IMR-90 (cell line): ENCODE data around the gene MICAL2. TPM values are rescaled to one million over a fixed set of nuclear protein-coding genes. Genes with fewer than 3 reads are reported as not detected.
A peak's percentile ranks its signal among the peaks of the same experiment; 100 is the strongest.

Source experiments
- ATAC-seq: fragments of 200-7000 bp; cut with Tn5 transposase; 2 replicates; pipeline ENCODE4 v1.9.1; 2020; ENCODE audit warnings: low read depth, mild to moderate bottlenecking, moderate library complexity
- BruUV-seq: library from RNA; stranded (reverse); fragments of 400-500 nt; replicated peaks from 2 replicates; lab custom pipeline; 2021; lab: Mats Ljungman, UMichigan
- CTCF ChIA-PET: fragments of 300-600 bp; formaldehyde crosslinking; extraction: SDS; loops from one replicate; lab custom pipeline; 2021; ENCODE audit warnings: antibody characterized with exemption; lab: Yijun Ruan, JAX
- POLR2A ChIA-PET: fragments of 300-600 bp; sonication (Branson Sonifier 250); formaldehyde crosslinking; loops from one replicate; lab custom pipeline; 2022; ENCODE audit warnings: antibody characterized with exemption; ENCODE audit not compliant: unreplicated experiment; lab: Charles Lee
- DNase-seq: peaks from one replicate; pipeline ENCODE4 v3.0.0; 2013
- H2AFZ ChIP-seq: replicated peaks from 2 replicates; pipeline ENCODE3; 2013; ENCODE audit warnings: low read length, mild to moderate bottlenecking; ENCODE audit not compliant: poor library complexity
- H2AK5ac ChIP-seq: 2 replicates; pipeline ENCODE4 v1.6.1; 2013; ENCODE audit warnings: low read depth, low read length, inconsistent platforms
- H2AK9ac ChIP-seq: replicated peaks from 2 replicates; pipeline ENCODE3; 2013; ENCODE audit warnings: mild to moderate bottlenecking, low read depth, low read length, moderate library complexity; ENCODE audit not compliant: poor library complexity
- H2BK120ac ChIP-seq: 2 replicates; pipeline ENCODE4 v1.6.1; 2013; ENCODE audit warnings: low read depth, low read length, inconsistent platforms
- H2BK15ac ChIP-seq: 3 replicates; pipeline ENCODE4 v1.6.1; 2013; ENCODE audit warnings: low read depth, low read length, inconsistent platforms
- H2BK20ac ChIP-seq: 2 replicates; pipeline ENCODE4 v1.6.1; 2013; ENCODE audit warnings: low read depth, mild to moderate bottlenecking, inconsistent platforms, low read length, moderate library complexity
- H2BK5ac ChIP-seq: 2 replicates; pipeline ENCODE4 v1.6.1; 2013; ENCODE audit warnings: mild to moderate bottlenecking, low read depth, low read length, inconsistent platforms; ENCODE audit not compliant: poor library complexity, severe bottlenecking
- H3K14ac ChIP-seq: replicated peaks from 2 replicates; pipeline ENCODE4 v1.6.1; 2013; ENCODE audit warnings: low read depth, low read length, inconsistent platforms
- H3K18ac ChIP-seq: 2 replicates; pipeline ENCODE4 v1.6.1; 2013; ENCODE audit warnings: low read depth, low read length, control low read depth
- H3K23ac ChIP-seq: 2 replicates; pipeline ENCODE4 v1.6.1; 2013; ENCODE audit warnings: low read depth, low read length, inconsistent platforms
- H3K27ac ChIP-seq: 2 replicates; pipeline ENCODE4 v1.5.1; 2013; ENCODE audit warnings: mild to moderate bottlenecking, control low read depth, low read length; ENCODE audit not compliant: insufficient read depth
- H3K27me3 ChIP-seq: 2 replicates; pipeline ENCODE4 v1.6.1; 2013; ENCODE audit warnings: low read length; ENCODE audit not compliant: control insufficient read depth, insufficient read depth
- H3K36me3 ChIP-seq: 2 replicates; pipeline ENCODE4 v1.6.1; 2013; ENCODE audit warnings: low read length, mixed read lengths; ENCODE audit not compliant: control insufficient read depth, insufficient read depth
- H3K4ac ChIP-seq: 2 replicates; pipeline ENCODE4 v1.6.1; 2013; ENCODE audit warnings: low read depth, low read length, inconsistent platforms
- H3K4me1 ChIP-seq: 2 replicates; pipeline ENCODE4 v1.6.1; 2013; ENCODE audit warnings: low read length, mixed read lengths; ENCODE audit not compliant: control insufficient read depth, insufficient read depth
- H3K4me2 ChIP-seq: 2 replicates; pipeline ENCODE4 v1.6.1; 2013; ENCODE audit warnings: low read depth, mild to moderate bottlenecking, control low read depth, low read length, moderate library complexity
- H3K4me3 ChIP-seq: 2 replicates; pipeline ENCODE4 v1.5.1; 2013; ENCODE audit warnings: low read depth, mild to moderate bottlenecking, control low read depth, low read length, moderate library complexity; ENCODE audit not compliant: insufficient read depth
- H3K56ac ChIP-seq: 2 replicates; pipeline ENCODE4 v1.6.1; 2013; ENCODE audit warnings: low read length, inconsistent platforms; ENCODE audit not compliant: insufficient read depth; ENCODE audit errors: extremely low read depth
- H3K79me1 ChIP-seq, 2 experiments: 2 replicates each; pipeline ENCODE4 v1.6.1; 2013; ENCODE audit warnings: low read length in 2 of 2, inconsistent platforms in 1 of 2, low read depth in 1 of 2
- H3K9ac ChIP-seq: 2 replicates; pipeline ENCODE4 v1.6.1; 2013; ENCODE audit warnings: low read depth, low read length, control low read depth
- H3K9me1 ChIP-seq: 2 replicates; pipeline ENCODE4 v1.6.1; 2013; ENCODE audit warnings: low read length, inconsistent platforms; ENCODE audit not compliant: insufficient read depth
- H3K9me3 ChIP-seq: 2 replicates; pipeline ENCODE4 v1.6.1; 2013; ENCODE audit warnings: low read length; ENCODE audit not compliant: control insufficient read depth, insufficient read depth
- H4K20me1 ChIP-seq: 2 replicates; pipeline ENCODE4 v1.6.1; 2013; ENCODE audit warnings: low read length, inconsistent platforms; ENCODE audit not compliant: insufficient read depth
- H4K5ac ChIP-seq: 2 replicates; pipeline ENCODE4 v1.6.1; 2013; ENCODE audit warnings: mild to moderate bottlenecking, low read depth, low read length, control low read depth
- H4K8ac ChIP-seq, 2 experiments: 2 replicates each; pipeline ENCODE4 v1.6.1; 2013; ENCODE audit warnings: low read depth in 2 of 2, low read length in 2 of 2, control low read depth in 1 of 2, inconsistent platforms in 1 of 2
- H4K91ac ChIP-seq: 2 replicates; pipeline ENCODE4 v1.6.1; 2013; ENCODE audit warnings: low read depth, low read length, inconsistent platforms; ENCODE audit not compliant: insufficient read depth
- USF2 ChIP-seq: fragments of 150-350 bp; IDR thresholded peaks from 2 replicates; pipeline ENCODE4 v1.6.1; 2017; ENCODE audit warnings: mild to moderate bottlenecking, antibody characterized with exemption, low read length, low read depth
- WGBS, 2 experiments: methylation state at CpG; one replicate each; pipeline versions ENCODE4 v1.1.5 to v1.1.7; 2013; ENCODE audit warnings: missing lambda C conversion rate in 2 of 2; ENCODE audit not compliant: insufficient read length in 1 of 2; ENCODE audit errors: extremely low coverage in 2 of 2; 5-methylcytosine and 5-hydroxymethylcytosine counted together
- dilution Hi-C: fragments of 300-500 bp; cut with HindIII; formaldehyde crosslinking; loops from one replicate; pipeline ENCODE4 v1.14.3; 2018; ENCODE audit warnings: low sequenced_read_pairs; ENCODE audit not compliant: unreplicated experiment
- in situ Hi-C: fragments of 300-500 bp; cut with MboI; formaldehyde crosslinking; loops from 3 replicates; pipeline ENCODE4 v1.14.3; 2019; ENCODE audit warnings: low sequenced_read_pairs, inconsistent platforms, mixed read lengths
- intact Hi-C: fragments of 100-400 bp; cut with micrococcal nuclease; formaldehyde crosslinking; loops from 2 replicates; pipeline ENCODE4 v1.10.0; 2022
- polyA plus RNA-seq, 3 experiments: library from polyadenylated mRNA; depleted of rRNA; stranded (reverse); fragments of >200 nt; gene quantifications; 2 replicates each; pipeline ENCODE4 v1.2.3, GENCODE V29; 2012; ENCODE audit warnings: low replicate concordance in 1 of 3
- total RNA-seq: library from RNA; depleted of rRNA; stranded (reverse); fragments of >200 nt; gene quantifications from 2 replicates; pipeline ENCODE4 v1.2.3, GENCODE V29; 2012

Gene MICAL2
- total and polyA plus RNA-seq, 2 of the 4 experiments (the other 2 are of a cell fraction): 170 to 336 TPM

GRCh38 chr11:12270817-12271216 lies 160.4 kb downstream of the MICAL2 start:
- Histone ChIP-seq H4K8ac (peak overlapping the region in 1 of 2 experiments; percentile 3; a peak in 1 of 4 replicates), H4K91ac (no peak overlapping the region), H4K5ac (no peak overlapping the region), H3K9me1 (peaks cover 58% of the 10 kb centered on the region), H3K14ac (peak overlapping the region; percentile 16; the same call in 1 of the 2 replicates), H2BK20ac (peak overlapping the region; percentile 76; the same call in 1 of the 2 replicates), H3K4me2 (no peak overlapping the region), H3K79me1 (peaks cover 0 to 39% of the 10 kb centered on the region in 2 experiments; a peak in 2 of 4 replicates), H2AFZ (peak overlapping the region; percentile 1), H3K56ac (no peak overlapping the region), H2BK120ac (peak overlapping the region; percentile 81), H3K27me3 (no peaks in the 10 kb centered on the region), H3K9ac (no peak overlapping the region), H2AK5ac (peak overlapping the region; percentile 74), H4K20me1 (no peaks in the 10 kb centered on the region), H3K4me3 (no peak overlapping the region), H2BK15ac (0 out of 3 replicates have a peak overlapping the region, but pooled peaks have one; percentile 55), H3K27ac (no peak overlapping the region), H3K23ac (no peak overlapping the region), H3K4ac (peak overlapping the region; percentile 90), H2AK9ac (peak overlapping the region; percentile 44), H3K36me3 (no peaks in the 10 kb centered on the region), H3K4me1 (peaks cover 28% of the 10 kb centered on the region), H2BK5ac (no peak overlapping the region), H3K9me3 (no peaks in the 10 kb centered on the region), H3K18ac (no peak overlapping the region)
- intact Hi-C loops (no loop called here), dilution Hi-C loops (no loop called here), in situ Hi-C loops (loop anchor here (25.0 kb wide), 1 partner anchor 1484 kb away; no protein-coding TSS in a partner anchor)
- no peak for TF ChIP-seq USF2
- WGBS, 2 experiments: 79% methylated on average over 6 of the region's 8 CpGs; no CpG with 5 or more reads in 1 of the 2 experiments
- no TSS peak for BruUV-seq
- CTCF ChIA-PET: interaction anchor here (0.7 kb wide), 1 partner anchor 109 kb away, joined by 3 read pairs; no protein-coding TSS in a partner anchor
- POLR2A ChIA-PET: no interaction called here
- DNase-seq (no peak), ATAC-seq (no peak)
